Left lobe of liver (tissue), 2 donors: ENCODE measurements around the gene TUT7. TPM values are rescaled to one million over a fixed set of nuclear protein-coding genes. Genes with fewer than 3 reads are reported as not detected.
"Not testable (repeated sequence)": the region's sequence is repeated elsewhere in the genome, so short reads cannot be mapped to it uniquely, and the experiment has no call there.

Experiments
- ATAC-seq: fragments of 200-7000 bp; cut with Tn5 transposase; one replicate; pipeline ENCODE4 v1.9.1; 2020; ENCODE audit warnings: mild to moderate bottlenecking, moderate library complexity
- DNase-seq: peaks from one replicate; pipeline ENCODE4 v3.0.0-alpha.2; 2020; ENCODE audit warnings: low spot score
- total RNA-seq: library from RNA; stranded (reverse); gene quantifications from one replicate; pipeline ENCODE4 v1.2.1, GENCODE V29; 2021
- donor health status: DM: no; HTN: no; CAD: no; lungs with moderate emphysema.
- donor health status: DM: no; HTN: yes; CAD: no.

The TUT7 gene
- total RNA-seq, 1 donor from 2014 or later = 37.3 TPM

DNA sequence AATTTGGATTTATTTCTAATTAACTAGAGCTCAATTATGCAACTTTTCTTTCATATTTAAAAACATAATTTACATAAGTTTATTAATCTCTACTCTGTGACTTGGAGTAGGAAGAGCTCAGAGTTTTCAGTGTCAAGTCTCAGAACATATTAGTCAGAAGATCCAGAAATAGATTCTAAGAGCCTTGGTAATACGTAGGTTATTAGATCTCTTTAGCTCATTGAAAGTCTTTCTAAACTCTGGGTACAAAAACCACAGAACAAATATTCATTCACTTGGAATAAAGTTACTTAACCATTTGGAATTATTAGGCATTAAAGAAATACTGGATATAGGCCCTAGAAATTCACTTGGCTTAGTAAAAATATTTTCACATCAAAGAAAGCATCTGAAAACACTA lies 45.5 kb downstream of the TUT7 start:
- no peak for ATAC-seq

DNA sequence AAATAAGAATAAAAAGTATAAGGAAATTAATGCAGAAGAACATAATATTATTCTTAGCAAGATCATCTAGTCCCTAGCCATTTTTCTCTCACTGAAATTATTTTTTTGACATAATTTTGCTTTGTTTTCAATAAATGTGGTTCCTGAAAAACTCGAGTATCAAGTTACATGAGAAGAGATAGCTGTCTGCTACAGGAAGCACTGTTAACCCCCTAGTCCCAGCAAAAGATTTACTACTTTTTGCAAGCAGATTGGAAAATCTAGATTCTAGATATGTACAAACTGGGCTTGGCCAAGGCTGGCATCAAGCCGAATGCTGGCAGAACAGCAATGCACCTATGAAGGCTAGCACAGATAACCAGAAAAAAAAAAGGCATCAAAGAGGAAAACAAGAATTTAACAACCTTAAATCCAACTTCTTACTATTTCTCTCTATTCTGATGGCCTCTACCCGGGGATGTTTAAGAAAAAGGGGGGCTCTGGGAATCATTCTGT lies 49.9 kb downstream of the TUT7 start:
- DNase-seq = no peak
- no peak for ATAC-seq

More for the DNA sequence above, 45.5 kb downstream of the TUT7 start:
- DNase-seq = no peak

DNA sequence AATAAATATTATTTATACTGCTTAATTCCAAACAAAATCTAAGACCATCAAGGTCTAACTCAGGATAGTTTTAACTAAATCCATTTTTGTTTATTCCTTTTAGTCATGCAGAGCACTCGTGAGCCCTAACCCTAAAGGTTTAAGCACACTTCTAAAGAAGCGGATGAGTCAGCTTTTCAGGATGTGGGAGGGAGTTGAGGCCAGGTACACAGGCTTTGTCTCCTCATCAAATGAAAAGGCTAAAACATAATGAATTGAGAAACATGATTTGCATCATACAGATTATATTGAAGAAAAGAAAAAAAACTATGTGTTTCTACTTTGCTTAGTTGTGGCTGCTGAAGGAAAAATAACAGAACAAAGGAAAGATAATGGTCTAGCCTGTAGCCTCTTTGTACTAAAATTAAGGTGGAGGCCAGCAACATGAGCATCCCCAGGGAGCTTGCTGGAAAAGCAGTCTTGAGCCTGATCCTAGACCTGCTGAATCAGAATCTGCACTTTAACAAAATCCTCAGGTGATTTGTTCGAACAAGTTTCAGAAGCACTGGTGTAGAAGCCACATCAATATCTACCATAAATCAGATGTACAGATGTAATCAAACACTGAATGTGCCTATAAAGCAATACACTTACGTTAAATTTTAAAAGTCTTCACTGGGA lies 50.8 kb downstream of the TUT7 start:
- DNase-seq = no peak
- ATAC-seq = no peak

DNA sequence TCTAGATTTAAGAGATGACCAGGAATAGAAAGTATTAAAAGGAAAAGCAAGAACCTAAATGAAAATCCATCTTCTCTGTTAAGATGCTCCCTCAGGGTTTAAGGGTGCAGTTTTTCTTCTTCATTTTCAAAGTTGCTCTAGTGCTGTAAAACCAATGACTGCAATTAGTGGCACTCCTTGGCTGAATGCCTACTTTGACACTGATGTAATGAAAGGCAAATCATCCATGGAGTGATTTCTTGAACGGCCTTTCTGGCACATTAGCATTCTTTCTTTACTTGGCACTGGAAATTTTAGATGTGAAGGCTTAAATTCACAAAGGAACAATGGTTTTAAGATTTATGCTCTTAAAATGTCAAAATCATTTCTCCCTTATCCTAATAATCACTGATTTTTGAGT lies 52.5 kb downstream of the TUT7 start:
- ATAC-seq (no peak), DNase-seq (no peak)

DNA sequence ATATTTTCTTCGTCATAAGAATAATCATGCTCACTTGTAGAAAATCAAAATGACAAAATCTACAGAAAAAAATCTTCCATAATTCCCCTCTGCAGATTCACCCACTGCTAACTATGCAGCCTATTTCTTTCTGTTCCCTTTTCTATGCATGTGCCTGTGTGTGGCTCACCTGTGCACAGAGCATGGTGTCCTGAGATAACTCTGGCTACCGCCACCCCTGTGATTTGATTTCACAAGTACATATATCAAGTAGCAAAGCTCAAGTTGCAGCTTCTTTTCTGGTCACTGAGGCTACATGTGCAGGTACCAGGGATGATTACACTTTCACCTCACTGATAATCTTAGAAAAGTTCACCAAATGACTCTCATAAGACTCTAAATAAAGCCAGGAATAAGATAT lies 53.5 kb downstream of the TUT7 start:
- ATAC-seq (peak; percentile 12), DNase-seq (no peak)

DNA sequence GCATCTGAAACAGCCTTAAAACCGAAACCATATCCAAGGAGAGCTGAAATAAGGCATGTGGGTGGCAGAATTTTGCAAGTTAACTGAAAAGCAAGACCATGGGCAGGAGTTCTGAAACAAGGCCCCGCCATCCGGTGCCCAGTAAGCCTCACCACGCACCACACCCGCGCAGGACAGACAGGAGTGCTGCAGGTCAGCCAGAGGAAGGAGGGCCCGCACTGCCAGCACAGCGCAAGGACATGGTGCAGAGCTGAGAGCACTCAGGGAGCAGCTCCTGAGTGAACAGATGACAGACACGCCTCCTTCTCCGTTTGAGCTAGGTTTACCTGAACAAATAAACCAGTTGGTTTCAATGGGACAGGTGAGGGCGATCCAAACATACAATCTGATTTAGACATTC lies 55.3 kb downstream of the TUT7 start:
- DNase-seq = no peak
- ATAC-seq = peak; percentile 30

DNA sequence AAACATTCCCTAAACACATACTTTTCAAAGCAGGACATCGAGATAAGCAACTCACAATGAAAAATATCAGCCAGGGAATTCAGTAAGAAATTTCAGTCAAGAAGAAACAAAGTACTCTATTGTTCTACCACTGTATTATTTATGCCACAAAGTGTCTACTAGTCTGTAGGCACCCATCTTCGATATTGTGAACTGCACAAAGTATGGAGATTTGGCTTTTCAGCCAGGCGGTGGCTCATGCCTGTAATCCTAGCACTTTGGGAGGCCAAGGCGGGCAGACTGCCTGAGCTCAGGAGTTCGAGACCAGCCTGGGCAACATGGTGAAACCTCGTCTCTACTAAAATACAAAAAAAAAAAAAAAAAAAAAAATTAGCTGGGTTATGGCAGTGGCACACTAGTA lies 63.9 kb downstream of the TUT7 start:
- DNase-seq, ATAC-seq: not testable (repeated sequence)

DNA sequence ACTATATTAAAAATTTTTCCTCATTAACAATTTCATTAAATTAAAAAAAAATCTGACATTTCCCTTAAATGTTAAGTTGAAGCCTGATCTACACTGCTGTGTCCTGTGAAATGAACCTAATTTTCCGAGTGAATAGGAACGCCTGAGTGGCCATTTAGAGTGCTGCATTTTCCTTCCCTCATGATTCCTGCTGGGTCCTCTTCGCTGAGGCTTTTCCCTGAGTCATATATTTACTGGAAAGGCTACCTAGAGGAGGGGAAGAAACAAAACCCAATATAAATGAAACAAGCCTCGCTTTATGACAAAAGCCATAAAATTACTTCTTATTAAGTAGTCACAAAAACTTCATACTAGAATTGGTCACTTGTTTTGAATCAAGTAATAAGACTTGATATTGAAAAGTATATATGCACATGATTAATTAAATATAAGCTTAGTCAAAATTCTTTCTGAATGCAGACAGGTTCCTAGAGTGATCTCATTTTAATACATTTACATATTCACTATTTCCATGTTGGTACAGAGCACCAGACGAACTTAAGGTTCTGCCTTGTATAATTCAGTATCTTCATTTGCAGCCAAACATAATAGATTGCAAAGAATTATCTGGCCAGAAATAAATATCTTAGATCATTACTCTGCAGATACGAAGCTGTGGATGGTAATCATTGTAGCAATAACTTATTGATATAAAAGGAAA lies 65.6 kb downstream of the TUT7 start:
- ATAC-seq (no peak), DNase-seq (no peak)

DNA sequence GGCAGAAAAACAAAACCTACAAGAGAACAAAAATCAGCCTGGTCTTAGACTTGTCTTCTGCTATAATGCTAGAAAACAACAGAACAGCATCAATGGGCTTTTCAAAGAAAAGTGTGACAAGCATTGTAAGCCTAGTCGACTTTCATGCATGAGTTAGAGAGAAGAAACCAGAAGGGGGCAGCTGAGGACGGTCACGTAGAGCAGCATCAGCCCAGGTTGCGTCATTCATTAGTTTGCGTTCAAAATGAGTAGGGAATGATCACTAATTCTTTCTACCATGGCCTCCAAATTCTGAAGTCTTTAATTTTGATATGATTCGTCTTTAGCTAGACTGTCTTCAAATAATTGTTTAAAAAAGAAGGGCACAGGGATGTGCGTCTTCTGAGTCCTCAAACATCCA lies 67.2 kb downstream of the TUT7 start:
- no peak for DNase-seq
- no peak for ATAC-seq

DNA sequence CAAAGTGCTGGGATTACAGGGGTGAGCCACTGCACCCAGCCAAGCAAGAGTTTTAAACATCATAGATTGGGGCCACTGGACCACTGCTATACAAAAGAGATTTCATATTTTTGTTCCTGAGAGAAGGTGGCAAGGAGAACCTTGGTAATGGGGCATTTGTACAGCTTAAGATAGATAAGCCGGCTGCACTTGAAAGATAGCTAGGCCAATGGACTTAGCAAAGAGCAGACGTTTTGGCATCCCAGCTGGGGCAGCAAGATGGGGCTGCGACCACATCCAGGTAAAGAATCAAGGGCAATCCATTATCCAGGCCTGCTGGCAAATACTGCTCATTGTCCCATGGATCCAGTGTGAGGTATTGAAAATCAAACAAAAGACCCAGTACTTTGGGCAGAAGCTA lies 67.9 kb downstream of the TUT7 start:
- ATAC-seq (no peak), DNase-seq (no peak)

DNA sequence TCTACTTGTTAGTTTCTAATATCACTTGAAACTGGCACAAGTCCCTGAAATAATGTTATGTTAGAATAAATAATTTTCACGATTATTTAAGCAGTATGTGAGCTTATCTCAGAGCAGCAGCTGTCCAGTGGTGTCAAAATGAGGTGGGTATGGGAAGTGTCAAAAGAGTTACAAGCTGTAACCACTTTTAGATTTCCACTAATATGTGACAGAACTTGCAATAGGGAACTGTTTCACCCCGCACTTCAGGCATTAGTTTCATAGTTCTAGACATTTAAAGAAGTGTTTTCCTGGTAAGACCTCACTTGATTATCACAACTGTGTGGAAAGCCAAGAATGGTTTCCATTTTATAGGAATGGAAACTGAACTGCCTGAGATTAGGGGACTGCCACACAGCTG lies 68.9 kb downstream of the TUT7 start:
- DNase-seq = no peak
- ATAC-seq = no peak

DNA sequence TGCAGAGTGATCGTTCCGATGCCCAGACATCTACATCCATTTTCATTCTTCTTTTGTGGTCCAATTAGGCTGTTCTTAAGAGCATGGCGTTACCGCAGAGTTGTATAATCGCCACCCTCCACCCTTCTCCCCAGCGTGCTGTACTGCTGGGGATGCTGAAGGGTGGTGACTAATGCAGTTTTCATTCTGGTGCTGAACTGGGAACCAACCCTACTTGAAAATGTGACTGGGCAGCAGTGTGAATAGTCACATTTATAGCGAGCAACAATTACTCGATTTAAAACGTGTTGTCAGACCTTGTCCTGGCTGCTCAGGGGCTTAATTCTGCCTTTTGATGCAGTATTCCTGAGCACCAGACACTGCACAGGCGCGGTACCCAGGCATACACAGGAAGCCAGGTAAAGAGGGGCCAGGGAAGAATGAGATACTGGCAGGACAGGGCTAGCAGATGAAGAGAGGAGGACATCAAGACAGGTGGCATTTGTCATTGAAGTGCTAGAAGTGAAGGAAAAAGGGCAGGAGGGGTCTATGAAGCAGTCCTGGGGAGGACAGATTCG lies 71.2 kb downstream of the TUT7 start:
- DNase-seq = no peak
- ATAC-seq = peak; percentile 15

DNA sequence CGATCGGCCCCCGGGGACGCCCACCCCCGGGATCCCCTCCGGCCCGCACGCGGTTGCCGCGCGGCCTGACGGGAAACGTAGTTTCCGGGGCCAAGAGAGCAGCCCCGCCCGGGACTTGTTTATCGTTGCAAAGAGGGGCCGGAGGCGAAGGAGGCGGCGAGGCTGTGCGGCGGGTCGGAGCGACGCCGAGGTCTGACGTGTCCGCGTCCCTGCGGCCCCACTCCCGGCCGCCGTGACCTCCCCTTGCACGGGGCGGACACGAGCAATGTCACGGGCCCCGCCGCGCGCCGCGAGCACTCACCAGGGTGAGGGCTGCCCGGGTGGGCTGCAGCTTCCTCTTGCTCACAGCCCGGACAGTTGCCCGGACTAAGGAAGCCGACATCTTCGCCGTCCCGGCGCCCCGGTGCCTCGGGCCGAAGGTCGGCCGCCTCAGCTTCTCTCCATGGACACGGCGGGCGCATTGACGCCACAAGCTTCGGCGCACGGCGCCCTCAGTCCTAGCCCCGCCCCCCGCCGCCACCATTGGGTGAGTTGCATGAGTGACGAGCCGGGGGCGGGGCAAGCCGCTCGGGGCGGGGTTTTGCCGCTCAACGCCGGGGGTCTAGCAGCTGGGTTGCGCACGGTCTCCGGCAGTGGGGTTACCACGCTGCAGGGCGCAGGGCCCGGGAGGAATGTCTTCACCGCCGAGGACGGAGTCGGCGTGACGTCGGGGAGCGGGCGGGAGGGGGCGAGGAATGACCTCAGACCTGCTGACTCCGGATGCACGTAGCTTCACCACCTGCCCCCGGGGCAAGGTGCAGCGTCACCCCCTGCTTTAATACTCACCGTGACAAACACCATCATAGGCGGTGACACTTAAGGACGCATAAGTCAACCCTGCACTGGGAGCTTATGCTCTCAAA lies 71.9 kb downstream of the TUT7 start, which contains the start of gene ISCA1:
ISCA1 (minus strand) TSS at position 462 of the 902 bp plus-strand sequence; CDS start at position 382, 80 bp downstream.
- DNase-seq = peak; percentile 97
- ATAC-seq = peak; percentile 91

DNA sequence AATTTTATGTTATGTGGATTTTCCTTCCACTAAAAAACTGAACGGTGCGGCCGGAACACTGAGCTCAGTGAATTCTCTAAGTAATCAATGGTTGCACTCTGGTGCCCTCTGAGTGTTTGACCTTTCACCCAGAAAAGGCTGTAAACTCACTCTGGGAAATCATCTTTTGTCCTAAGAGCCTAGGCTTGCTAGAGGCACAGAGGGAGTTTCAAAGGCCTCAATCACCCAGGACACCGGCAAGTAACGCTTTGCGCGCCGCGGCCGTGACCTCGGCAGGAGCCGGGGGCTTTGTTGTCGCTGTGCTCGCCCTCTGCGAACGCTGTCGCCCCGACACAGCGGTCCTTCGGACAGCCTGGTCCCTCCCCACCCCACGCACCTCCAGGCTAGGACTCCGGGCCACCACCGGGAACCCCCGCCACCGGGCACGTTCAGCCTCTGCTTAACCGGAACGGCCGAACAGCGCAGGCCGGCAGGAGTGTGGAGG lies 72.6 kb downstream of the TUT7 start:
- DNase-seq (no peak), ATAC-seq (peak; percentile 68)

DNA sequence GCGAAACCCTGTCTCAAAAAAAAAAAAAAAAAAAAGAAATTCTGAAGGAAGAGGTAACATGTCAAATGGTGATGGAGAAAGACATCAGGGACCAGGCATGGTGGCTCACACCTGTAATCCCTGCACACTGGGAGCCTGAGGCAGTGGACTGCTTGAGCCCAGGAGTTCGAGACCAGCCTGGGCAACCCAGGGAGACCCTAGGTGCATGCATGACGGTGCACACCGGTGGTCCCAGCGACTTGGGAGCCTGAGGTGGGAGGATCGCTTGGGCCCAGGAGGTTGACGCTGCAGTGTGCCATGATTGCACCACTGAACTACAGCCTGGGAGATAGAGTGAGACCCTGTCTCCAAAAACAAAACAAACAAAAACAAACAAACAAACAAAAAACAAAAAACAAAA lies 73.6 kb downstream of the TUT7 start:
- ATAC-seq = no peak

DNA sequence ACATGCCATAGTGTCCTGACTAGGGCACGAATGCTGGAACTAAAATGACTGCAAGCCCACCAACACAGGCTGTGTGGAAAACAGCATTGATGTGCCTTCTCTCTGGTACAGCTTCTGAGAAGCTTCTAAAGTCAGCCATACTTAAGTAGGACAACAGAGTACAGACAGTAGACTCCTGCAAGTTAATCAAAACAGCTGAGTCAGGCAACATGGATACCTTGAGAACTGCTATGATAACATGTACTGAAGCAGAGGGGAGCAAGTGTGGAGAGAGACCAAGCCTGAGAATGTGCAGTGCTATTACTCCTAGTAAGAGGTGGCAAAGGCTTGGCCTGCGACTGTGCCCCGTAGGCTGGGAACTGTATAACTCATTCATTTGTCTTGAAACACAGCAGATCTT lies 74.4 kb downstream of the TUT7 start:
- no peak for ATAC-seq
- DNase-seq = no peak

More for the DNA sequence above, 73.6 kb downstream of the TUT7 start:
- DNase-seq = no peak

DNA sequence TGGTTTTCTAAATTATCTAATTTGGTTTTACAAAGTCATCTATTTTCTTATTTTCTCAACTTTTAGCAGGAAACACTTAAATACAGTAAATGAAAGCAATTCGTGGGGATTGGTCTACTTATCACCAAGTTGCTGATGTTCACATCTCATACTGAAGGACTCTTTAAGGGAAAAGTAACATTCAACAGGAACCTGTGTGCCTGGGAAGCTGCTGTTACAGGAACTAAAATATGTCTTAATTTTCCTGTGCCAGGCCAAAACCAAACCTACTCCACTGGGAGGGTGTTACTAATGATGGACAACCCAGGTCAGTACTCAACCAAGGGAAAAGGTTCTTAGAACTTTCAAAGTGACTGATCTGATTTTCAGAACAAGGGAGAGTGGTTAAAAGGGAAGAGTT lies 77.1 kb downstream of the TUT7 start:
- DNase-seq (no peak), ATAC-seq (no peak)

DNA sequence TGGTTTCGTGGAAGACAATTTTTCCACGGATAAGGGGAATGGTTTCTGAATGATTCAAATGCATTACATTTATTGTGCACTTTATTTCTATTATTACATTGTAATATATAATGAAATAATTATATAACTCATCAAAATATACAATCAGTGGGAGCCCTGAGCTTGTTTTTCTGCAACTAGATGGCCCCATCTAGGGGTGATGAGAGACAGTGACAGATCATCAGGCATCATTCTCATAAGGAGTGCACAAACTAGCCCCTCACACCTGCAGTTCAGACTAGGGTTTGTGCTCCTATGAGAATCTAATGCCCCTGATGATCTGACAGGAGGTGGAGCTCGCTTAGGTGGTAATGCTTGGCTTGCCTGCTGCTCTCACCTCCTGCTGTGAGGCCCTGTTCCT lies 78.2 kb downstream of the TUT7 start:
- DNase-seq (no peak), ATAC-seq (no peak)

DNA sequence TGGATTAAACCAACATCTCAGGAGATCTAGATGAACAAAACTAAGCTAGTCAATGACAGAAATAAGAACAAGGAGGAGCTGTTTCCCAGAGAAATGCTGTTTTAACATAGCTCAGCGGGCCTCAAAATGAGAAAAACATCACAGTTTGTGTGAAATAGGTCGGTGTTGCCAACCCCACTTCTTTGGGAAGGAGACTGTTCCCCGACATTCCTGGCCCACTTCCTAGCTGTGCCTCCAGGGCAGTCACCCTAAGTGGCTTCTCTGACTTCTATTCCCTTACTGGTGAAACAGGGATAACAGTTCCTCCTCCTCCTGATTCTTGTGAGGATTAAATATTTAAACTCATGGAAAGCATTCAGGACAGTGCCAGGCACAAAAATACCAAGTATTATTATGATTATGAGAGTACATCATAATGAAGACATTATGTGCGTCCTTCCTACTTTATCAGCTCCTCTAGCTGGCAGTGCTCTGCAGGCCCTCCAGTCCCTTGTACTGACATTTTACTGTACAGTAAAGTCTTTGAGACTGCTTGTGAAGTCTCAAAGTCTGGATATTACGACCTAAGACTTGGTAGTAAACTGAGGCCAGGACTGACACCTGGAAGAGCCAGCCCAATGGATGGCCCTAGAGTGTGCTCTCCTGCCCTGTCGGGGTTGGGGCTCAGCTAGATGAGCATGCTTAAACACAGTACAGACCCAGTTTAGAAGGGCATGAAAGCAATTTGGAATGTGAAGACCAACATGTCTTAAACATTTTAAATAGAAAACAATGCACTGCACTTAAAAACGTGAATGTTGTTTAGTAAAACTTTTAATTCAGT lies 79.2 kb downstream of the TUT7 start:
- DNase-seq = no peak
- ATAC-seq = no peak

DNA sequence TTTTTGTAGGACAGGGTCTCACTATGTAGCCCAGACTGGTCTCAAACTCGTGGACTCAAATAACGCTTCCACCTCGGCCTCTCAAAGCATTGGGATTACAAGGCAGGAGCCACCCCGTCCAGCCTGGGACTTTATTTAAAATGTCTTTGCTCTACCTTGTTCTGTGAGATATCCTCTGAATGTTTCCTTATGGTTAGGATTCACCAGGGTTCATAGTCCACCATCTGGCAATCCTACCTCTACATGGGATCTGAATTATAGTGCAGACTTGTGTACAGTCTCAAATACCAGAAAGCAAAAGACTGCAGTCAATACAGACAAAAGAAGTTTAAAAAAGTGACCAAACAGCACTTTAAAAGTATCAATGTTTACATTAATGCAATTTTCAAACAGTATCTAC lies 82.0 kb downstream of the TUT7 start:
- no peak for DNase-seq

More for the DNA sequence above, 82.0 kb downstream of the TUT7 start:
- ATAC-seq = no peak
